Breast epithelium (tissue), 4 donors: ENCODE measurements around the gene CHTF18. TPM values are rescaled to one million over a fixed set of nuclear protein-coding genes. Genes with fewer than 3 reads are reported as not detected.

Experiments used
- DNase-seq, 2 donors: peaks; one replicate each; pipeline ENCODE4 v3.0.0-alpha.2; 2019; ENCODE audit warnings: low spot score in 2 of 2
- H3K27ac ChIP-seq, 2 donors: fragments of 200-600 bp; sonication (generic) in 1 of 2; one replicate each; pipeline ENCODE4 v1.5.1; 2016 to 2019; ENCODE audit warnings: mild to moderate bottlenecking in 1 of 2
- H3K27me3 ChIP-seq, 2 donors: fragments of 200-600 bp; sonication (generic) in 1 of 2; one replicate each; pipeline versions ENCODE4 v1.5.1 to v1.6.0; 2017 to 2019; ENCODE audit warnings: control low read depth in 1 of 2, mild to moderate bottlenecking in 1 of 2
- H3K36me3 ChIP-seq: fragments of 200-600 bp; one replicate; pipeline ENCODE4 v1.5.1; 2019
- H3K4me1 ChIP-seq, 2 donors: fragments of 200-600 bp; sonication (generic); one replicate each; pipeline ENCODE4 v1.5.1; 2016 to 2019; ENCODE audit warnings: control low read depth in 1 of 2
- H3K4me3 ChIP-seq, 3 donors: fragments of 200-600 bp; sonication (generic); 1 replicate in 2 of 3; 2 replicates in 1 of 3; pipeline ENCODE4 v1.5.1; 2016 to 2019; ENCODE audit warnings: mild to moderate bottlenecking in 3 of 3, moderate library complexity in 2 of 3
- H3K9me3 ChIP-seq, 2 donors: fragments of 200-600 bp; sonication (generic) in 1 of 2; one replicate each; pipeline ENCODE4 v1.5.1; 2016 to 2019; ENCODE audit warnings: control low read depth in 1 of 2
- POLR2A ChIP-seq: fragments of 450-650 bp; IDR thresholded peaks from one replicate; pipeline ENCODE4 v1.6.1; 2016; ENCODE audit warnings: antibody characterized with exemption, mild to moderate bottlenecking, moderate library complexity
- POLR2AphosphoS5 ChIP-seq, 3 donors: sonication (generic); formaldehyde crosslinking; IDR thresholded peaks; one replicate each; pipeline ENCODE4 v1.6.1; 2017; ENCODE audit warnings: antibody characterized with exemption in 3 of 3
- intact Hi-C: fragments of 100-400 bp; cut with DNase I; formaldehyde crosslinking; loops from one replicate; pipeline ENCODE4 v1.15.1; 2023; ENCODE audit warnings: low total_unique reads
- total RNA-seq, 3 donors: library from RNA; depleted of rRNA; stranded (reverse); fragments of >200 nt; gene quantifications; one replicate each; pipeline ENCODE4 v1.1.0, GENCODE V29; 2016
- TF ChIP-seq, protein P1 (sequence below), 3 donors: fragments of 450-650 bp; IDR thresholded peaks; one replicate each; pipeline ENCODE4 v1.5.1; 2016 to 2017; ENCODE audit warnings: antibody characterized with exemption in 3 of 3, mild to moderate bottlenecking in 3 of 3, moderate library complexity in 3 of 3

The CHTF18 gene
- total RNA-seq, 3 donors from 2014 or later = 12.6 to 15.5 (median 13.1) TPM

GRCh38 chr16:800834-801511 lies 12.6 kb downstream of the CHTF18 start:
- intact Hi-C loops = no loop called here
- Histone ChIP-seq H3K27ac (no peak overlapping the region), H3K4me3 (peak overlapping the region in 1 of 3 donors; percentile 37), H3K9me3 (no peaks in the 10 kb centered on the region), H3K4me1 (peaks cover 0 to 4% of the 10 kb centered on the region in 2 donors), H3K36me3 (no peaks in the 10 kb centered on the region), H3K27me3 (peaks cover 7 to 64% of the 10 kb centered on the region in 2 donors)
- no peak for DNase-seq
- no peak for TF ChIP-seq POLR2A
- no peak for TF ChIP-seq POLR2AphosphoS5 (IDR thresholded peaks at IDR 0.05)
- TF ChIP-seq, protein P1, sequence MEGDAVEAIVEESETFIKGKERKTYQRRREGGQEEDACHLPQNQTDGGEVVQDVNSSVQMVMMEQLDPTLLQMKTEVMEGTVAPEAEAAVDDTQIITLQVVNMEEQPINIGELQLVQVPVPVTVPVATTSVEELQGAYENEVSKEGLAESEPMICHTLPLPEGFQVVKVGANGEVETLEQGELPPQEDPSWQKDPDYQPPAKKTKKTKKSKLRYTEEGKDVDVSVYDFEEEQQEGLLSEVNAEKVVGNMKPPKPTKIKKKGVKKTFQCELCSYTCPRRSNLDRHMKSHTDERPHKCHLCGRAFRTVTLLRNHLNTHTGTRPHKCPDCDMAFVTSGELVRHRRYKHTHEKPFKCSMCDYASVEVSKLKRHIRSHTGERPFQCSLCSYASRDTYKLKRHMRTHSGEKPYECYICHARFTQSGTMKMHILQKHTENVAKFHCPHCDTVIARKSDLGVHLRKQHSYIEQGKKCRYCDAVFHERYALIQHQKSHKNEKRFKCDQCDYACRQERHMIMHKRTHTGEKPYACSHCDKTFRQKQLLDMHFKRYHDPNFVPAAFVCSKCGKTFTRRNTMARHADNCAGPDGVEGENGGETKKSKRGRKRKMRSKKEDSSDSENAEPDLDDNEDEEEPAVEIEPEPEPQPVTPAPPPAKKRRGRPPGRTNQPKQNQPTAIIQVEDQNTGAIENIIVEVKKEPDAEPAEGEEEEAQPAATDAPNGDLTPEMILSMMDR (IDR thresholded peaks at IDR 0.05) = no peak

DNA sequence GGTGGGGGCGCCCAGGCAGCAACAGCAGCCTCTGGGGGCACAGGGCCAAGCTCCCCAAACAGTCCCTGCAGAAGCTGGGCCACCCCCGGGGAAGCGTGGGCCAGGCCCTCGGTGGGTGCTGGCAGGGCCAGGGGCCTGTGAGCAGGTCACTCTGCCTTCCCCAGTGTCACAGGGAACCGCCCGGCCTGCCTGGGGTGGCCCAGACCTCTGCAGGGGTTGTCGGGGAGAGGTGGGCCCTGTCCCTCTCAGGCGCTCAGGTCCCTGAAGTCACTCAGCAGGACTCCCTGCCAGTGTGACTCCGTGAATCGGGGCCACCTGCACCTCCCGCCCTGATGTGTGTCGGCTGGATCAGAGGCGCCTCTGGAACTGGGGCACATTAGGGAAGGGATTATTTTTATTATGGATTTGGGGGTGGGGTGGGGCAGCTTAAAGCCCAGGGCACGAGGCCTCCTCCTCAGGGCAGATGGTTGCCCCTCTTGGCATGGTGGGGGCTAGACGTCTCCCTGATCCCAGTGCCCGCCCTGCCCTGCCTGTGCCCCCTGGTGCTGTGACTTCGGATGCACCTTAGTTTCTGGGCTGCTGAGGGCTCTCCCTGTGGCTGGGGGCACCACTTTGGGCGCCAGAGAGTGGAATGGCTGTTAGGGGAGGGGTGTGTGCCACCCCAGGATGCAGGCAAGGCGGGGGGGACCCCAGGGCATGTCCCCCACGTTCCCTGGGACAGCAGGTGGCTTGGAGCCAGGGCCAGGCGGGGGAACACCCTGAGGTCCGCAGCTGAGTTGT lies 13.4 kb downstream of the CHTF18 start:
- H3K4me3 ChIP-seq = no peak overlapping the region
- no peaks in the 10 kb centered on the region for H3K9me3 ChIP-seq
- no peak overlapping the region for H3K27ac ChIP-seq
- peaks cover 7 to 61% of the 10 kb centered on the region in 2 donors for H3K27me3 ChIP-seq
- H3K36me3 ChIP-seq = no peaks in the 10 kb centered on the region
- DNase-seq = no peak
- intact Hi-C loops = no loop called here
- H3K4me1 ChIP-seq = peaks cover 0 to 4% of the 10 kb centered on the region in 2 donors
- TF ChIP-seq POLR2AphosphoS5 (IDR thresholded peaks at IDR 0.05) (no peak), POLR2A (no peak)
- TF ChIP-seq, protein P1 (IDR thresholded peaks at IDR 0.05) = no peak

- Histone ChIP-seq H3K27ac (no peak overlapping the region), H3K27me3 (peaks cover 4 to 54% of the 10 kb centered on the region in 2 donors), H3K9me3 (no peaks in the 10 kb centered on the region), H3K4me1 (peaks cover 0 to 4% of the 10 kb centered on the region in 2 donors), H3K36me3 (no peaks in the 10 kb centered on the region), H3K4me3 (no peak overlapping the region)
- intact Hi-C loops = no loop called here
- TF ChIP-seq POLR2AphosphoS5 (IDR thresholded peaks at IDR 0.05) (no peak), POLR2A (no peak)
- TF ChIP-seq, protein P1 (IDR thresholded peaks at IDR 0.05) = no peak
- no peak for DNase-seq
These were observed 14.0 kb downstream of the CHTF18 start for GRCh38 chr16:802461-802860.

GRCh38 chr16:802914-803753 lies 14.7 kb downstream of the CHTF18 start:
- H3K4me1 ChIP-seq = peaks cover 0 to 4% of the 10 kb centered on the region in 2 donors
- intact Hi-C loops = no loop called here
- H3K27ac ChIP-seq = no peak overlapping the region
- no peak overlapping the region for H3K4me3 ChIP-seq
- H3K9me3 ChIP-seq = no peaks in the 10 kb centered on the region
- peaks cover 4 to 51% of the 10 kb centered on the region in 2 donors for H3K27me3 ChIP-seq
- no peak for DNase-seq
- no peaks in the 10 kb centered on the region for H3K36me3 ChIP-seq
- TF ChIP-seq POLR2A (no peak), POLR2AphosphoS5 (IDR thresholded peaks at IDR 0.05) (no peak)
- TF ChIP-seq, protein P1 (IDR thresholded peaks at IDR 0.05) = no peak
